Kidney tubule cell (primary cell): ENCODE data around the gene GRID1.

Experiments used
- DNase-seq: peaks from one replicate; pipeline ENCODE4 v3.0.0-alpha.2; 2018; ENCODE audit warnings: low spot score

The GRID1 gene

GRCh38 chr10:86368987-86369386, 2.4 kb upstream of the GRID1 start:
- DNase-seq = no peak

- DNase-seq = no peak
Measured at GRCh38 chr10:86368046-86368445, 1.5 kb upstream of the GRID1 start.

- DNase-seq = no peak
Measured at GRCh38 chr10:86367152-86367951, 757 bp upstream of the GRID1 start.

GRCh38 chr10:86366902-86367151, 232 bp upstream of the GRID1 start:
- no peak for DNase-seq

GRCh38 chr10:86365346-86366032, 1.1 kb downstream of the GRID1 start:
- no peak for DNase-seq

GRCh38 chr10:86364491-86365345, 1.9 kb downstream of the GRID1 start:
- no peak for DNase-seq

- no peak for DNase-seq
Measured at GRCh38 chr10:86363833-86364490, 2.6 kb downstream of the GRID1 start.

GRCh38 chr10:86363184-86363832, 3.3 kb downstream of the GRID1 start:
- peak; percentile 53 for DNase-seq

GRCh38 chr10:86362586-86363183, 3.9 kb downstream of the GRID1 start:
- DNase-seq = no peak

- DNase-seq = no peak
Measured at GRCh38 chr10:86362129-86362527, 4.5 kb downstream of the GRID1 start.

GRCh38 chr10:86361156-86362128, 5.2 kb downstream of the GRID1 start:
- no peak for DNase-seq

- DNase-seq = no peak
Measured at GRCh38 chr10:86360657-86361056, 5.9 kb downstream of the GRID1 start.

GRCh38 chr10:86359954-86360353, 6.6 kb downstream of the GRID1 start:
- no peak for DNase-seq

GRCh38 chr10:86359111-86359510, 7.5 kb downstream of the GRID1 start:
- DNase-seq = no peak

GRCh38 chr10:86357676-86358075, 8.9 kb downstream of the GRID1 start:
- no peak for DNase-seq

- no peak for DNase-seq
Measured at GRCh38 chr10:86357041-86357440, 9.6 kb downstream of the GRID1 start.

- DNase-seq = no peak
Measured at GRCh38 chr10:86356296-86356695, 10.3 kb downstream of the GRID1 start.

GRCh38 chr10:86355571-86356038, 11.0 kb downstream of the GRID1 start:
- no peak for DNase-seq

- no peak for DNase-seq
Measured at GRCh38 chr10:86354761-86355540, 11.6 kb downstream of the GRID1 start.
